UCSD-AML1 (cell line): ENCODE measurements around the gene NHS.

Experiments used
- DNase-seq: peaks from one replicate; lab custom pipeline; 2025; ENCODE audit not compliant: unreplicated experiment; lab: John Stamatoyannopoulos, UW

The NHS gene

GRCh38 chrX:17662391-17662790 is 287.4 kb downstream of the NHS start:
- no peak for DNase-seq

GRCh38 chrX:17668929-17669328 is 293.9 kb downstream of the NHS start:
- DNase-seq, result no peak

- no peak for DNase-seq
Measured at GRCh38 chrX:17669458-17669857, 294.5 kb downstream of the NHS start.

DNA sequence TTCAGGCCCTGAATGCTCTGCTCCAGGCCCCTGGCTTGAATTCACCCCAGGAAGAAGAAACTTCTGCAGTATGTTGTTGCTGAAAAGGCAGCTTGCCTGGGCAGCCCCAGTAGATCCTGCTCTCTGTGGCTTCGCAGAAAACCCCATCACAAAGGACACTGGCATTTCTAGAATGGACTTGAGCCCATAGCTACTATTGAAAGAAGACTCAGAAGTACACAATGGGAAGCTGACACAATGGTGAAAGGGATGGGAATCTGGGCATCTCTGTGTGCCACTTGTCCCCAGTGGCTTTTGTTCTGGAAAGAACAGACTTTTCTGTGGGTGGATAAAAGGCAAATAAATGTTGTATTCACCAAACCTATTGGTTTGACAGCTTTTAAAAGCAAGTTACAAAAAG is 294.9 kb downstream of the NHS start:
- DNase-seq, result no peak

GRCh38 chrX:17670874-17671273 is 295.9 kb downstream of the NHS start:
- no peak for DNase-seq

GRCh38 chrX:17674601-17675000 is 299.6 kb downstream of the NHS start:
- no peak for DNase-seq

DNA sequence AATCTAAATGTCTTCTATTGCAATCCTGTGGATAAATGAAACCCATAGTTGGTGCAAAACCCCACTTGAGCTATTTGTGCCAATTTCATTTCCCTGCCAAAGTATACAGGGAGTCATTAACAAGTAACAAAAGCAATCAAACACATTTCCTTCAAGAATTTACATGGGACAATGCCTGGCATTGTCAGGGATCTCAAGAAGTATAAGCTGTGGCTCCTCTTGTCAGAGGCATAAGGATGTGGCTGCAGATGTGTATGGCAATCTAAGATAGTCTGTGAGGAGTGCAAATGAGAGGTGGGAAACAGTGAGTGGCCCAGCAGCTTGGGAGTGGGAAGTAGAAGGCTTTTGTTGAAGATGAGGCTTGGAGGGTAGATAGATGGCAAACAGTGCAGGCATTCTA is 304.3 kb downstream of the NHS start:
- DNase-seq, result no peak

DNA sequence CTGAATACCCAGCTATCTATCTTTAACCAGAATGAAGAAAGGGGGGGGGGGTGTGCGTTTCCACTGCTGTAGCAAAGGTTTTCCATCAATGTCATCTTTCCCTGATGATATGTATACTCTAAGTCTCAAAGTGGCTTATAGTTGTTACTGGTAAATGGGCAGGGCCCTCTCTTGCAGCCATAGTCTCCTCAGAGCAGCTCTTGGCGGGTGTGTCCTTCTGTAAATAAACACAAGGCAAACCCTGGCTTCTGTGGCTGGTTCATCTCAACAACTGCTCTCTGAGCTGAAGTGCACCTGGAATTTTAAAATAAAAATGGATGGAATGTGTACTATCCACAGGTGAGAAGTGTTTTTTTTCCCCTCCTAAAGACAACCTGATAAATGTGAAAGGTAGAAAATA is 304.8 kb downstream of the NHS start:
- no peak for DNase-seq

DNA sequence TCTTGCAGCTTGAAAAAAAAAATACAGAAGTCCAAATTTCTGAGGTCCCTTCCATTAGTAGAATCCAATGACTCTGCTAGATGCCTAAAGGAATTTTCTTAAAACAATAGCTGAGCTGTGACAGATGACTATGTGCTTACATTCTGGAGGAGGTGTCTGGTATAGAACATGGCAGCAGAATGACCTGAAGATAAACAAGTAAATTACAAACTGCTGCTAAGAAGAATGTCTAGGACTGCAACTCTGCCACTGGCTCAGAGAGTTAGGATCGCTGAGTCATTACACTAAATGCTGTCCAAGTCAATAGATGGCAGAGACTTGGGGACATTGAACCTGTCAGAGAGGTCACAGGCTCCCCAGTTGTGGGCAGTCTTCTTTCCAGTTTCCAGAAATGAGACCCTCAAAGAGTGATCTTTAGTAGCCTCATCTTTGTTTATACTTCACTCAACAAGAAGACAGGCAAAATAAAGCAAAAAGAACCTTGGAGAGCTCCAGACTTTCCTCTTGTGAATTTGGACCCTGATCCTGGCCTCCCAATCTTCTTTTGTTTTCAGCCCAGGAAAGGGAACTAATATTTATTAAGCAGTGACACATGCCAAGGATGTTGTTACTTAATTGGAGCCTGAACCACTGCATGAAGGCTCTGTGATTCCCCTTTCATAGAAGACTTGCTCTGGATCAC is 305.9 kb downstream of the NHS start:
- no peak for DNase-seq

DNA sequence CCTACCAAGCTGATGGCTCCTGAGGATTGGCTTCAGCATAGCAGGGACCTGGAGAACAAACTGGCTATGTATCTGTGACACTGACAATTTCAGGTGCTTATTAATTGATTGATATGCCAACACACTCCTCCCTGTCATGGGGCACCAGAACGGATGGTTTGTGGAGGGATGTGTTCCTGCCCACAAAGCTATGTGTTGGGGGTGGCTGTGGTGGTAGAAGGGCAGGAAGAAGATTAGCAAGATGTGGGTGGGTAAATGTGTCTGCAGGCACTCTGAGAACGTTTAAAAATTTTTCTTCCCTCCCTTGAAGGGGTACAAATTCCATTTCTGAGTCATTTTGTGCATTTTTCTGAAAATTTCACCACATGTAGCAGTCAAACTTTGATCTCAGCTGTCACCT is 307.3 kb downstream of the NHS start:
- no peak for DNase-seq

- no peak for DNase-seq
Measured at GRCh38 chrX:17685026-17685425, 310.0 kb downstream of the NHS start.

DNA sequence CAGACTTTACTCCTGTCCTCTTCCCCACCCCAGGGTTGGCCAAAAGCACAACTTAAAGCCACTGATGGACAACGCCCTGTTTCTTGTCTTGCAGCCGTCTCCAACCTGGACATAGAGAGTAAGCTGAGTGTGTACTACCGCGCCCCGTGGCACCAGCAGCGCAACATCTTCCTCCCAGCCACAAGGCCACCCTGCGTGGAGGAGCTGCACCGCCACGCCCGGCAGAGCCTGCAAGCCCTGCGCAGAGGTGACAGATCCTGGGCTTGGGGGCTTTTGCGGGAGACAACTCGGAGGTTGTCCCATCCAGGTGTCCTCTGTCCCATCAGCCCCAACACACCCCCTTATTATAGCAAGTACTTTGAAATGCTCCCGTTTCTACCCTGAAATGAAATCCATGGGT is 312.6 kb downstream of the NHS start:
- DNase-seq, result no peak

DNA sequence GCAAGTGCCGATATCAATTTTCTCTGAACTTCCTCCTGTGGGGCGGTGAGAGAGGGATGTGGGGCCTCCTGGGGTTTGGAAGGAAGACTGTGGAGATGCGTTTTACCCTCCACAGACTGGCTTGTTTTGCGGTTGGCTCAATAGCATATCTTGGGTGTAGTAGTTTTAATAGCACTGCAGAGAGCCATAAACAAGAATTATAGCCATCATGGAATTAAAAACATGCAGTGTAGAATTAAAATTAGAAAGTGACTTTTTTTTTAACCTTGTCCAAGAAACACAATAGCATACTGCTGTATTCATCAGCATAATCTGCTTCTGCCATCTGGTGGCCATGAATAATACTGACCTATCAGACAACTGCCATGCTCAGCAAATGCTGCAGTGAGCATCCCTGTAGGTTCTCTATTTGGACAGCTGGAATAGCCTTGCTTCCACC is 315.0 kb downstream of the NHS start:
- no peak for DNase-seq

GRCh38 chrX:17692709-17693346 is 317.8 kb downstream of the NHS start:
- DNase-seq, result no peak

DNA sequence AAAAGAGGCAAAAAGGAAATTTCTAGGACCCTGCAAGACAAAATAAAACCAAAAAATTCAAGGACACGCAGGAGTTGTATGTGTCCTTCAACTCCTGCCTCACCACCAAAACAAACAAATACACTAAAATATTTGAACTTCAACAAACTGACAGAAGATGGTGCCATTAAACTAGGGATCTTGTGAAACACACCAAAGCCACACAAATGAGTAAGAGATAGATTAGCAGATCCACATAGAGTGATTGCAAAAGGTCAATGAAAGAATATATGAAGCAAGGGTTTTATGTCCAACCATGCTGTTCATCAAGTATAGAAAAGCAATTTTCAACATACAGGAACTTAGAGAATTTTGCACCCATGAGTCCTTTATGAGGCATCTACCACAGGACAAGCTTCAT is 322.2 kb downstream of the NHS start:
- no peak for DNase-seq

DNA sequence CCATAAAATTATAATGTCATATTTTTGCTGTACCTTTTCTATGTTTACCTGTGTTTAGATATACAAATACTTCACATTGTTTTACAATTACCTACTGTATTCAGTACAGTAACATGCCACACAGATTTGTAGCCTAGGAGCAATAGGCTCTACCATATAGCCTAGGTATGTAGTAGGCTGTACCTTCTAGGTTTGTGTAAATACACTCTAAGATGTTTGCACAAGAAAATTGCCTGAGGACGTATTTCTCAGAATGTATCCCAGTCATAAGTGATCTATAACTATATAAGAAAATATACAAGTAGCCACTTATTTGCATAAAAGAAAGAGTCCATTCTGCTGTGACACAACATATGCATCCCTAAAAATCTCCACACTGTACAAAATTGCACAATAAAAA is 326.0 kb downstream of the NHS start:
- DNase-seq, result no peak

- DNase-seq, result no peak
Measured at GRCh38 chrX:17703201-17703600, 328.2 kb downstream of the NHS start.

GRCh38 chrX:17705211-17705610 is 330.2 kb downstream of the NHS start:
- no peak for DNase-seq

DNA sequence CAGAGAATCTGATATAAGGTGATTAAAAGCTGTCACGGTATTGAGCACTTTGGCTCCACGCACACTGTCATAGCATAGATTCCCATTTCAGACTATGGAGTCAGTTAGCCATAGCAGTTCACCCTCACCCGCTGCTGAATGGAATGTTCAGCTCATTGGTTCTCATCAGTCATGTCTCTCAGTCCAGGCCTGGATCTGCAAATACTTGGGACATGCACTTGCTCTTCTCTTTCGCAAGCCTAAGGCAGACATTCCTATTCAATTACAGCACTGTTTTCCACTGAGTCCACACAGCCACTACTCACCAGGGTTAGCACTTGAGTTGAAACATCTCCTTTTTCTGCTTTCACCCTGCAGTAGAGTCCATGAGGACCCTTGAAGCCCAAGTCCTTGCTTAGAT is 331.7 kb downstream of the NHS start:
- no peak for DNase-seq

- no peak for DNase-seq
Measured at GRCh38 chrX:17707731-17708130, 332.7 kb downstream of the NHS start.

- DNase-seq, result no peak
Measured at GRCh38 chrX:17710871-17711301, 335.9 kb downstream of the NHS start.

- DNase-seq, result no peak
Measured at GRCh38 chrX:17713288-17713687, 338.3 kb downstream of the NHS start.

DNA sequence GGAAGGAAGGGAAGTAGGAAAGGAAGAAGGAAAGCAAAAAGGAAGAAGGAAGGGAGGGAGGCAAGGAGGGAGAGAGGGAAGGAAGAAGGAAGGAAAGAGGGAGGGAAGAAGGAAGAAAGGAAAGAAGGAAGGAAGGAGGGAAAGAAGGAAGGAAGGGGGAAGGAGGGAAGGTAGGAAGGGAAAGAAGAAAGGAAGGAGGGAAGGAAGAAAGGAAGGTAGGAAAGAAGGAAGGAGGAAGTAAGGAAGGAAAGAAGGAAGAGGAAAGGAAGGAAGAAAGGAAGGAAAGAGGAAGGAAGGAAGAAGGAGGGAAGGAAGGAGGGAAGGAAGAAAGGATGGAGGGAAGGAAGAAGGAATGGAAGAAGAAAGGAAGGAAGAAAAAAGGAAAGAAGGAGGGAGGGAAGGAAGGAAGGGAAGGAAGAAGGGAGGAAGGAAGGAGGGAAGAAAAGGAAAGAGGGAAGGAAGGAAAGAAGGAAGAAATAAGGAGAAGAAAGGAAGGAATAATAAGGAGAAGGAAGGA is 343.7 kb downstream of the NHS start:
- no peak for DNase-seq
